ENCODE measurements around the gene MYH16.

- TF ChIP-seq CTCF (conservative IDR thresholded peaks at IDR 0.05 in 1 of 2, IDR thresholded peaks at IDR 0.05 in 1 of 2; ENCODE audit: low read depth in 1 of 2, low read length in 2 of 2) (no peak), EZH2 (IDR thresholded peaks at IDR 0.05; ENCODE audit: low read length, missing control alignments) (no peak)
These were observed 5.2 kb upstream of the MYH16 start for GRCh38 chr7:99267481-99267840.

Measured in fibroblast of lung (primary cell).